Activated CD4-positive, alpha-beta T cell treated with anti-CD3 and anti-CD28 coated beads, Interleukin-2, amount 50 U/mL, for 16 hours (primary cell): Measurements from ENCODE around the gene GRIK1.

Source experiments
- DNase-seq: peaks from one replicate; pipeline ENCODE4 v3.0.0-alpha.2; 2020

The GRIK1 gene

GRCh38 chr21:29771491-29772066, 168.2 kb downstream of the GRIK1 start:
- DNase-seq, result no peak

- DNase-seq, result no peak
These were observed 176.1 kb downstream of the GRIK1 start for GRCh38 chr21:29763674-29764073.

- DNase-seq, result no peak
These were observed 177.2 kb downstream of the GRIK1 start for GRCh38 chr21:29762570-29763082.

GRCh38 chr21:29753216-29753615, 186.6 kb downstream of the GRIK1 start:
- no peak for DNase-seq

GRCh38 chr21:29751473-29752185, 188.2 kb downstream of the GRIK1 start:
- no peak for DNase-seq

- no peak for DNase-seq
These were observed 189.8 kb downstream of the GRIK1 start for GRCh38 chr21:29749957-29750356.

GRCh38 chr21:29749223-29749622, 190.6 kb downstream of the GRIK1 start:
- no peak for DNase-seq

- no peak for DNase-seq
These were observed 191.2 kb downstream of the GRIK1 start for GRCh38 chr21:29748391-29749167.

GRCh38 chr21:29741761-29742160, 198.0 kb downstream of the GRIK1 start:
- no peak for DNase-seq

- DNase-seq, result no peak
These were observed 200.6 kb downstream of the GRIK1 start for GRCh38 chr21:29739176-29739575.

- DNase-seq, result no peak
These were observed 201.1 kb downstream of the GRIK1 start for GRCh38 chr21:29738730-29739129.

- DNase-seq, result no peak
These were observed 202.6 kb downstream of the GRIK1 start for GRCh38 chr21:29737186-29737585.

GRCh38 chr21:29730281-29730680, 209.5 kb downstream of the GRIK1 start:
- DNase-seq, result no peak

GRCh38 chr21:29726044-29726443, 213.8 kb downstream of the GRIK1 start:
- no peak for DNase-seq

- DNase-seq, result no peak
These were observed 214.6 kb downstream of the GRIK1 start for GRCh38 chr21:29725025-29725736.

- DNase-seq, result no peak
These were observed 217.8 kb downstream of the GRIK1 start for GRCh38 chr21:29721964-29722363.

- DNase-seq, result no peak
These were observed 218.6 kb downstream of the GRIK1 start for GRCh38 chr21:29721221-29721620.

- DNase-seq, result no peak
These were observed 220.3 kb downstream of the GRIK1 start for GRCh38 chr21:29719521-29719920.

- DNase-seq, result no peak
These were observed 221.5 kb downstream of the GRIK1 start for GRCh38 chr21:29718081-29718815.

GRCh38 chr21:29717659-29718058, 222.1 kb downstream of the GRIK1 start:
- DNase-seq, result no peak

- no peak for DNase-seq
These were observed 223.0 kb downstream of the GRIK1 start for GRCh38 chr21:29716753-29717152.

GRCh38 chr21:29715089-29715488, 224.7 kb downstream of the GRIK1 start:
- DNase-seq, result no peak
